B cell (primary cell): ENCODE data around the gene NDUFS3. TPM values are rescaled to one million over a fixed set of nuclear protein-coding genes. Genes with fewer than 3 reads are reported as not detected.

Experiments
- ATAC-seq: fragments of 200-7000 bp; cut with Tn5 transposase; one replicate; pipeline ENCODE4 v1.10.0; 2021; ENCODE audit warnings: low read depth, mild to moderate bottlenecking, moderate number of reproducible peaks, moderate library complexity
- CTCF ChIA-PET: fragments of 350-600 bp; sonication (Branson Sonifier 250); formaldehyde crosslinking; loops from one replicate; lab custom pipeline; 2021; ENCODE audit warnings: antibody characterized with exemption, inconsistent platforms; lab: Charles Lee
- POLR2A ChIA-PET: fragments of 350-600 bp; sonication (Branson Sonifier 250); formaldehyde crosslinking; loops from one replicate; lab custom pipeline; 2021; ENCODE audit warnings: antibody characterized with exemption; lab: Charles Lee
- DNase-seq: peaks from one replicate; pipeline ENCODE4 v3.0.0; 2013
- H2AFZ ChIP-seq: 2 replicates; pipeline ENCODE4 v1.6.1; 2012; ENCODE audit warnings: mild to moderate bottlenecking, low read depth, low read length; ENCODE audit not compliant: insufficient read depth, poor library complexity, severe bottlenecking
- H3K27ac ChIP-seq, 2 donors: 1 replicate in 1 of 2; 2 replicates in 1 of 2; pipeline ENCODE4 v1.5.1; 2012 to 2013; ENCODE audit warnings: low read length in 2 of 2, mild to moderate bottlenecking in 2 of 2, moderate library complexity in 1 of 2
- H3K27me3 ChIP-seq, 4 experiments: fragments of 200-600 bp in 1 of 4; sonication (generic) in 1 of 4; replicated peaks in 1 of 4; 1 replicate in 2 of 4; 2 replicates in 2 of 4; pipeline versions ENCODE4 v1.6.1 to v1.7.0; 2013 to 2016; ENCODE audit warnings: low read length in 3 of 4, mild to moderate bottlenecking in 2 of 4, mixed read lengths in 1 of 4, moderate library complexity in 1 of 4; ENCODE audit not compliant: insufficient read depth in 4 of 4, control insufficient read depth in 3 of 4; ENCODE audit errors: control extremely low read depth in 1 of 4
- H3K36me3 ChIP-seq, 2 experiments: replicated peaks in 1 of 2; 1 replicate in 1 of 2; 2 replicates in 1 of 2; pipeline versions ENCODE4 v1.6.1 to v1.7.1; 2013; ENCODE audit warnings: low read length in 1 of 2; ENCODE audit not compliant: insufficient read depth in 2 of 2, control insufficient read depth in 1 of 2; ENCODE audit errors: control extremely low read depth in 1 of 2, extremely low read depth in 1 of 2
- H3K4me1 ChIP-seq, 2 donors: fragments of 200-600 bp in 1 of 2; sonication (generic) in 1 of 2; 1 replicate in 1 of 2; 2 replicates in 1 of 2; pipeline versions ENCODE4 v1.5.1 to v1.6.1; 2013 to 2017; ENCODE audit warnings: low read length in 2 of 2; ENCODE audit not compliant: control insufficient read depth in 2 of 2, insufficient read depth in 2 of 2
- H3K4me2 ChIP-seq: replicated peaks from 2 replicates; pipeline ENCODE3; 2012; ENCODE audit warnings: mild to moderate bottlenecking, low read depth, low read length; ENCODE audit not compliant: poor library complexity, severe bottlenecking
- H3K4me3 ChIP-seq, 5 experiments: fragments of 200-600 bp in 1 of 5; sonication (generic) in 1 of 5; 1 replicate in 3 of 5; 2 replicates in 2 of 5; pipeline versions ENCODE4 v1.5.1 to v1.7.0; 2011 to 2016; ENCODE audit warnings: low read length in 4 of 5, mild to moderate bottlenecking in 4 of 5, low read depth in 2 of 5, control low read depth in 1 of 5, moderate library complexity in 1 of 5; ENCODE audit not compliant: insufficient read depth in 1 of 5; ENCODE audit errors: control extremely low read depth in 1 of 5, extremely low read depth in 1 of 5
- H3K79me2 ChIP-seq: fragments of 200-600 bp; sonication (generic); one replicate; pipeline ENCODE4 v1.6.0; 2016; ENCODE audit warnings: low read length; ENCODE audit not compliant: control insufficient read depth, insufficient read depth
- H3K9ac ChIP-seq: fragments of 200-600 bp; sonication (generic); 2 replicates; pipeline ENCODE4 v1.6.1; 2017; ENCODE audit warnings: mild to moderate bottlenecking, low read length, moderate library complexity
- H3K9me3 ChIP-seq, 3 donors: one replicate each; pipeline versions ENCODE4 v1.6.1 to v1.7.1; 2013; ENCODE audit warnings: low read length in 2 of 3; ENCODE audit not compliant: control insufficient read depth in 2 of 3, insufficient read depth in 1 of 3; ENCODE audit errors: control extremely low read depth in 1 of 3
- H4K20me1 ChIP-seq: 2 replicates; pipeline ENCODE4 v1.6.0; 2012; ENCODE audit warnings: mild to moderate bottlenecking, low read length; ENCODE audit not compliant: insufficient read depth, control insufficient read depth, poor library complexity, severe bottlenecking
- H3K27ac Mint-ChIP-seq: one replicate; pipeline ENCODE4 v1.8.0; 2021; ENCODE audit warnings: mixed read lengths
- H3K27me3 Mint-ChIP-seq: one replicate; pipeline ENCODE4 v1.8.0; 2021; ENCODE audit warnings: mixed read lengths
- H3K4me1 Mint-ChIP-seq: one replicate; pipeline ENCODE4 v1.8.0; 2021; ENCODE audit warnings: mixed read lengths
- H3K4me3 Mint-ChIP-seq: one replicate; pipeline ENCODE4 v1.8.0; 2021; ENCODE audit warnings: mixed read lengths
- H3K9me3 Mint-ChIP-seq: one replicate; pipeline ENCODE4 v1.8.0; 2022; ENCODE audit warnings: mixed read lengths; ENCODE audit not compliant: insufficient read depth
- CTCF ChIP-seq: fragments of 200-600 bp; IDR thresholded peaks from one replicate; pipeline ENCODE4 v1.8.0; 2022; ENCODE audit warnings: antibody characterized with exemption, mild to moderate bottlenecking
- EZH2 ChIP-seq: IDR thresholded peaks from 2 replicates; pipeline ENCODE4 v1.6.1; 2012; ENCODE audit warnings: borderline replicate concordance, low read depth, mild to moderate bottlenecking, moderate library complexity, low read length; ENCODE audit not compliant: insufficient read depth, poor library complexity, severe bottlenecking
- WGBS: methylation state at CpG from one replicate; pipeline ENCODE4 v1.1.5; 2013; ENCODE audit warnings: missing lambda C conversion rate; ENCODE audit not compliant: insufficient coverage; 5-methylcytosine and 5-hydroxymethylcytosine counted together
- intact Hi-C: fragments of 100-400 bp; cut with micrococcal nuclease; formaldehyde crosslinking; loops from one replicate; pipeline ENCODE4 v1.10.0; 2022
- polyA plus RNA-seq: library from polyadenylated mRNA; depleted of rRNA; stranded (reverse); fragments of >200 nt; gene quantifications from 2 replicates; pipeline ENCODE4 v1.2.3, GENCODE V29; 2012
- total RNA-seq, 2 donors: library from RNA; stranded (reverse); fragments of 120-200 nt in 1 of 2; gene quantifications; 1 replicate in 1 of 2; 2 replicates in 1 of 2; pipeline versions ENCODE4 v1.2.3 to v1.2.4, GENCODE V29; 2013 to 2022

Gene NDUFS3
- total and polyA plus RNA-seq, 2 donors (not counting 1 experiment from before 2014, with no cell fraction given): 78.5 to 79.5 TPM

- ChIA-PET CTCF (no interaction called here), POLR2A (no interaction called here)
- no peak overlapping the region for H3K4me2 ChIP-seq
These were observed 39.2 kb upstream of the NDUFS3 start for GRCh38 chr11:47539681-47540039.

GRCh38 chr11:47541070-47541469, 37.8 kb upstream of the NDUFS3 start:
- Histone ChIP-seq H3K36me3 (peaks cover 0 to 3% of the 10 kb centered on the region in 2 experiments), H3K4me1 (peaks cover 18 to 32% of the 10 kb centered on the region in 2 donors)

More at GRCh38 chr11:47539681-47540039, 39.2 kb upstream of the NDUFS3 start:
- intact Hi-C loops: no loop called here
- TF ChIP-seq EZH2: no peak
- no peak for TF ChIP-seq CTCF
- H3K4me1 Mint-ChIP-seq: peaks cover 57% of the 10 kb centered on the region
- H2AFZ ChIP-seq: no peak overlapping the region
- H4K20me1 ChIP-seq: peaks cover 87% of the 10 kb centered on the region
- DNase-seq (no peak), ATAC-seq (no peak)
- H3K9me3 ChIP-seq: no peaks in the 10 kb centered on the region
- peak overlapping the region in 1 of 2 donors; percentile 59 for H3K27ac ChIP-seq
- H3K27ac Mint-ChIP-seq: peak overlapping the region; percentile 27
- H3K4me3 ChIP-seq: no peak overlapping the region
- H3K36me3 ChIP-seq: peaks cover 0 to 3% of the 10 kb centered on the region in 2 experiments
- no peaks in the 10 kb centered on the region for H3K27me3 ChIP-seq
- no CpG with 5 or more reads among the region's 2 CpGs for WGBS
- no peaks in the 10 kb centered on the region for H3K9me3 Mint-ChIP-seq
- no peaks in the 10 kb centered on the region for H3K27me3 Mint-ChIP-seq
- peaks cover 100% of the 10 kb centered on the region for H3K79me2 ChIP-seq
- peak overlapping the region; percentile 11 for H3K4me3 Mint-ChIP-seq
- peaks cover 19 to 32% of the 10 kb centered on the region in 2 donors for H3K4me1 ChIP-seq
- H3K9ac ChIP-seq: no peak overlapping the region

More at GRCh38 chr11:47541070-47541469, 37.8 kb upstream of the NDUFS3 start:
- no peaks in the 10 kb centered on the region for H3K27me3 Mint-ChIP-seq
- H3K4me3 ChIP-seq: no peak overlapping the region
- 100% methylated on average over 2 of the region's 2 CpGs for WGBS
- H3K27me3 ChIP-seq: no peaks in the 10 kb centered on the region
- DNase-seq: no peak
- intact Hi-C loops: no loop called here
- ChIA-PET POLR2A (interaction anchor here (1.1 kb wide), 1 partner anchor 37 kb away, joined by 12 read pairs; the partner anchor contains the start of genes KBTBD4 and NDUFS3), CTCF (interaction anchor here (1.6 kb wide), 1 partner anchor 11 kb away, joined by 4 read pairs; no protein-coding TSS in a partner anchor)
- peak overlapping the region; percentile 0 for H3K4me3 Mint-ChIP-seq
- H3K9me3 Mint-ChIP-seq: no peaks in the 10 kb centered on the region
- TF ChIP-seq EZH2 (no peak), CTCF (no peak)
- H3K4me2 ChIP-seq: peak overlapping the region; percentile 0
- peak overlapping the region in 1 of 2 donors; percentile 3 for H3K27ac ChIP-seq
- peaks cover 85% of the 10 kb centered on the region for H4K20me1 ChIP-seq
- peaks cover 52% of the 10 kb centered on the region for H3K4me1 Mint-ChIP-seq
- no peaks in the 10 kb centered on the region for H3K9me3 ChIP-seq
- no peak overlapping the region for H3K9ac ChIP-seq
- no peak overlapping the region for H3K27ac Mint-ChIP-seq
- no peak overlapping the region for H2AFZ ChIP-seq
- H3K79me2 ChIP-seq: peaks cover 99% of the 10 kb centered on the region
- ATAC-seq: no peak
